Measurements from ENCODE around the gene MAPK13.

DNA sequence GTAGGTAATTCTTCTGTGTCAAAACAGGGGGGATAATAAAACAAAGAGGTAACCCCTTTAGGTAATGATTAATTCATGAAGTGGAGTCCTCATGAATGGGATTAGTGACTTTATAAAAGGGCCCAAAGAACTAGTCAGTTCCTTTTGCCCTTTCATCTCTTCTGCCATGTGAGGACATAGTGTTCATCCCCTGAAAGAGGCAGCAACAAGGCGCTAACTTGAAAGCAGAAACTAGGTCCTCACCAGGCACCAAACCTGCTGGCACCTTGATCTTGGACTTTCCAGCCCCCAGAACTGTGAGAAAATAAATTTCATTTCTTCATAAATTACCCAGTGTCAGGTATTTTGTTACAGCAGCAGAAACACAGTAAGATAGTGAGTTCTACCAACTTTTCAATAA is 49.8 kb downstream of the MAPK13 start:
- TF ChIP-seq CTCF (IDR thresholded peaks at IDR 0.05; ENCODE audit: insufficient read depth, low read length) = no peak
- no peak for TF ChIP-seq POLR2AphosphoS5 (IDR thresholded peaks at IDR 0.05; ENCODE audit: low read depth)
- no peak for TF ChIP-seq REST (IDR thresholded peaks at IDR 0.05; ENCODE audit: insufficient replicate concordance, low read depth)
- TF ChIP-seq GABPA (IDR thresholded peaks at IDR 0.05; ENCODE audit: low read depth) = no peak

Data from HL-60 (cell line).